Smooth muscle cell (in vitro differentiated cells): ENCODE data around the gene RBM33. TPM values are rescaled to one million over a fixed set of nuclear protein-coding genes. Genes with fewer than 3 reads are reported as not detected.

Experiments used
- DNase-seq: peaks from one replicate; lab custom pipeline; 2025; ENCODE audit not compliant: unreplicated experiment; lab: John Stamatoyannopoulos, UW
- H2AFZ ChIP-seq: fragments of 200-600 bp; sonication (generic); 2 replicates; pipeline ENCODE4 v1.6.0; 2016; ENCODE audit warnings: antibody characterized with exemption, low read depth, mild to moderate bottlenecking
- H3F3A ChIP-seq: fragments of 200-600 bp; sonication (generic); 2 replicates; pipeline ENCODE4 v1.6.0; 2017; ENCODE audit warnings: antibody characterized with exemption, low read depth
- H3K27ac ChIP-seq: fragments of 200-600 bp; sonication (generic); 2 replicates; pipeline ENCODE4 v1.5.1; 2016; ENCODE audit warnings: low read depth, mild to moderate bottlenecking
- H3K27me3 ChIP-seq: fragments of 200-600 bp; sonication (generic); 2 replicates; pipeline ENCODE4 v1.6.1; 2016; ENCODE audit warnings: low read depth, mild to moderate bottlenecking
- H3K36me3 ChIP-seq: fragments of 200-600 bp; sonication (generic); 2 replicates; pipeline ENCODE4 v1.5.1; 2016; ENCODE audit warnings: low read depth
- H3K4me1 ChIP-seq: fragments of 200-600 bp; sonication (generic); 2 replicates; pipeline ENCODE4 v1.5.1; 2016; ENCODE audit warnings: low read depth
- H3K4me2 ChIP-seq: fragments of 200-600 bp; sonication (generic); 2 replicates; pipeline ENCODE4 v1.6.0; 2016; ENCODE audit warnings: mild to moderate bottlenecking
- H3K4me3 ChIP-seq: fragments of 200-600 bp; sonication (generic); 2 replicates; pipeline ENCODE4 v1.5.1; 2016; ENCODE audit warnings: mild to moderate bottlenecking
- H3K79me2 ChIP-seq: fragments of 200-600 bp; sonication (generic); 2 replicates; pipeline ENCODE4 v1.6.0; 2016; ENCODE audit warnings: low read depth, mild to moderate bottlenecking
- H3K9ac ChIP-seq: fragments of 200-600 bp; sonication (generic); 2 replicates; pipeline ENCODE4 v1.6.0; 2016; ENCODE audit warnings: low read depth
- H3K9me3 ChIP-seq: fragments of 200-600 bp; sonication (generic); replicated peaks from 2 replicates; pipeline ENCODE4 v1.5.1; 2016; ENCODE audit warnings: low read depth
- H4K20me1 ChIP-seq: fragments of 200-600 bp; sonication (generic); 2 replicates; pipeline ENCODE4 v1.6.0; 2016; ENCODE audit warnings: low read depth
- CTCF ChIP-seq: fragments of 200-600 bp; sonication (generic); IDR thresholded peaks from 2 replicates; pipeline ENCODE4 v1.5.1; 2017; ENCODE audit warnings: borderline replicate concordance, mild to moderate bottlenecking, antibody characterized with exemption; ENCODE audit not compliant: insufficient read depth, poor library complexity, severe bottlenecking
- WGBS: methylation state at CpG from one replicate; pipeline ENCODE4 v1.1.7; 2016; ENCODE audit warnings: low lambda C conversion rate; 5-methylcytosine and 5-hydroxymethylcytosine counted together
- polyA plus RNA-seq: library from polyadenylated mRNA; unstranded; fragments of >200 nt; fragmentation: Nextera tagmentation; extraction: Ambion mirVana; gene quantifications from 2 replicates; pipeline ENCODE4 v1.2.1, GENCODE V29; 2016
- total RNA-seq: library from RNA; depleted of rRNA; stranded (reverse); fragments of >200 nt; gene quantifications from 2 replicates; pipeline ENCODE4 v1.2.3, GENCODE V29; 2014

RBM33 gene
- total and polyA plus RNA-seq, 2 experiments from 2014 or later = 22.5 to 25.3 TPM

DNA sequence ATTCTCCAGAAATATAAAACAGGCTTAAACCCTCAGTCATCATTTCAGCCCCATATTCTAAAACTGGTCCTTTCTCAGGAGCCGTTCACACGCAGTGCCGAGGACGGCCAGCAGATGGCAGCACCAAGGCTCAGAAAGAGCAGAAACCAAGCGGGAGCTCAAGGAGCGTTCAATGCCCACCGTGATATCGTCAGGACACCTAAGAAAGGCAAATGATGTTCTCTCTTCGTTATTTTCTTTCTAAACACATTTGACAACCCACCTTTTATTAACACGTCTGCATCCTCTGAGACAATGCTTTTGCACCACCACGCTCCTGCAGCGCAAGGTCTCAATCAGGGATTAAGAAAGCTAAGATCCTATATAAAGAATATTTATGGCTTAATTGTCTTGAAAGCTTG, 45.7 kb upstream of the RBM33 start:
- H3K4me1 ChIP-seq = no peaks in the 10 kb centered on the region
- H2AFZ ChIP-seq = peak overlapping the region; percentile 66
- H3K9me3 ChIP-seq = no peaks in the 10 kb centered on the region
- H4K20me1 ChIP-seq = no peaks in the 10 kb centered on the region
- TF ChIP-seq CTCF = peak; percentile 100
- H3K27me3 ChIP-seq = peaks cover 5% of the 10 kb centered on the region
- no peaks in the 10 kb centered on the region for H3K79me2 ChIP-seq
- DNase-seq = peak; percentile 64
- no peak overlapping the region for H3K9ac ChIP-seq
- 11% methylated on average over 12 of the region's 12 CpGs for WGBS
- H3K4me2 ChIP-seq = peak overlapping the region; percentile 80
- H3K36me3 ChIP-seq = no peaks in the 10 kb centered on the region
- no peaks in the 10 kb centered on the region for H3F3A ChIP-seq
- no peak overlapping the region for H3K27ac ChIP-seq
- peak overlapping the region; percentile 25 for H3K4me3 ChIP-seq

DNA sequence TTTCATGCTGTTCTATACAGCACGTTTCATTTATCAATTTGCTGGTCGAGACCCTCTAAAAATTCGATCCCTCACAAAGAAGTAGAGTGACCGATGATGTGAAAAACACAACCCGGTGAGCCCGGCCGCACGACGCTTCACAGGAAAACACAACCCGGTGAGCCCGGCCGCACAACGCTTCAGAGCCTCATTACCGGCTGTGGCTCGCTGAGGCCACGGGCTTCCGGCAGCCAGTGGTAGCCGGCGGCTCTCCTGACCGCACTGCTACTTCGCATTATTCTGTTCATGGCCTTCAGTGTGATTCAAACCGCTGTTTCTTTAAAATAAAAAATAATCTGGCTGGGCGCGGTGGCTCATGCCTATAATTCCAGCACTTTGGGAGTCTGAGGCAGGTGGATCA, 42.3 kb upstream of the RBM33 start:
- Histone ChIP-seq H2AFZ (no peak overlapping the region), H3K9me3 (no peaks in the 10 kb centered on the region), H4K20me1 (no peaks in the 10 kb centered on the region), H3F3A (no peaks in the 10 kb centered on the region), H3K36me3 (no peaks in the 10 kb centered on the region), H3K27ac (no peak overlapping the region), H3K4me1 (no peaks in the 10 kb centered on the region), H3K9ac (no peak overlapping the region), H3K27me3 (peaks cover 5% of the 10 kb centered on the region), H3K4me3 (no peak overlapping the region), H3K4me2 (no peak overlapping the region), H3K79me2 (no peaks in the 10 kb centered on the region)
- no peak for DNase-seq
- no peak for TF ChIP-seq CTCF
- 95% methylated on average over 24 of the region's 24 CpGs for WGBS

GRCh38 chr7:155602750-155603149, 41.7 kb upstream of the RBM33 start:
- Histone ChIP-seq H3K4me3 (no peak overlapping the region), H3K4me2 (no peak overlapping the region), H3K27me3 (peaks cover 5% of the 10 kb centered on the region), H3K79me2 (no peaks in the 10 kb centered on the region), H3F3A (no peaks in the 10 kb centered on the region), H3K9ac (no peak overlapping the region), H3K9me3 (no peaks in the 10 kb centered on the region), H3K4me1 (no peaks in the 10 kb centered on the region), H2AFZ (no peak overlapping the region), H3K27ac (no peak overlapping the region), H4K20me1 (no peaks in the 10 kb centered on the region), H3K36me3 (no peaks in the 10 kb centered on the region)
- WGBS = 91% methylated on average over 7 of the region's 7 CpGs
- DNase-seq = no peak
- TF ChIP-seq CTCF = no peak

GRCh38 chr7:155603205-155603857, 41.1 kb upstream of the RBM33 start:
- Histone ChIP-seq H3F3A (no peaks in the 10 kb centered on the region), H3K36me3 (no peaks in the 10 kb centered on the region), H3K4me3 (no peak overlapping the region), H3K27ac (no peak overlapping the region), H3K27me3 (peaks cover 5% of the 10 kb centered on the region), H3K9me3 (no peaks in the 10 kb centered on the region), H3K9ac (no peak overlapping the region), H4K20me1 (no peaks in the 10 kb centered on the region), H3K4me1 (no peaks in the 10 kb centered on the region), H3K4me2 (no peak overlapping the region), H3K79me2 (no peaks in the 10 kb centered on the region), H2AFZ (no peak overlapping the region)
- no peak for DNase-seq
- WGBS = 63% methylated on average over 19 of the region's 19 CpGs
- no peak for TF ChIP-seq CTCF
